Measurements from ENCODE around the gene ANGPTL2.
"Not testable (repeated sequence)": the region's sequence is repeated elsewhere in the genome, so short reads cannot be mapped to it uniquely, and the experiment has no call there.

Gene ANGPTL2, protein sequence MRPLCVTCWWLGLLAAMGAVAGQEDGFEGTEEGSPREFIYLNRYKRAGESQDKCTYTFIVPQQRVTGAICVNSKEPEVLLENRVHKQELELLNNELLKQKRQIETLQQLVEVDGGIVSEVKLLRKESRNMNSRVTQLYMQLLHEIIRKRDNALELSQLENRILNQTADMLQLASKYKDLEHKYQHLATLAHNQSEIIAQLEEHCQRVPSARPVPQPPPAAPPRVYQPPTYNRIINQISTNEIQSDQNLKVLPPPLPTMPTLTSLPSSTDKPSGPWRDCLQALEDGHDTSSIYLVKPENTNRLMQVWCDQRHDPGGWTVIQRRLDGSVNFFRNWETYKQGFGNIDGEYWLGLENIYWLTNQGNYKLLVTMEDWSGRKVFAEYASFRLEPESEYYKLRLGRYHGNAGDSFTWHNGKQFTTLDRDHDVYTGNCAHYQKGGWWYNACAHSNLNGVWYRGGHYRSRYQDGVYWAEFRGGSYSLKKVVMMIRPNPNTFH

DNA sequence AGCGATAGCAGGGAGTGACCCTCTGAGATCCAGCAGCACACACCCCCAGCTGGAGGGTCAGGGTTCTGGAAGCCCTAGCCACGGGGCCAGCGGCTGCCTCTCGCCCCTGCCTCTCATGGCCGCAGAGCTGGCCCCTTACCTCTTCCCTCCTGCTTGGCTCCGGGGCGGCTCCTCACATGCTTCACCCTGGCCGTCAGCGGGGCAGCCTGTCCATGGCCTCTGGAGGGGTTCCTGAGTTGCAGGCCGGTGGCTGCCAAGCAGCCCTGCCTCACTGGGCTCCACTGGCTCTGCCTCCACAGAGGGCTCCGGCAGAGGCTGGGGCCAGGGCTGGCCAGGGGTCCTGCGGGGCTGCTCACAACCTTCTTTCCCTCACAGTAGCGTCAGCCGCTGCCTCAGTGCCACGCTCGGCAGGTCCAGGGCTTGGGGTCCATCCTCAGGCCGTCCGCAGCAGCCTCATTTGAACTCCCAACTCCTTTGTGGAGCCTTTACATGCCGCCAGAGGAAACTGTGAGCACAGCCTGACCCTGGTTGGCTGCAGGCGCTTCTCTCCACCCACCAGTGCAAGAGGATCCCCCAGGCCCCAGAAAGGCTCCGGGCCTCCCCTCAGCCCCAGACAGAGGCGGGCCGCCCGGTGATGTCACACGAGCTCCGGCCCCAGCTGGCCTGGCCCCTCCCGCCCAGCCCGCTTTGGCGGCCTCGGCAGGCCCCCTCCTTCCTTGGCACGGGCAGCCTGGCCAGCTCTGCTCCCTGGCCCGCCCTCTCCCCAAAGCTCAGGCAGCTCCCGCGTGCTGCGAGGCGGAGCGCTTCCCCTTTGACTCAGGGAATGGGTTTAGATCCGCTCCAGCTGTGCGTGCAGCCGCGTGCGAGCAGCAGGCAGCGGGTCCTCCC, at the start of gene ANGPTL2:
ANGPTL2 (minus strand) TSS at position 460 of the 888 bp plus-strand sequence. CDS start 13,904 bp downstream, outside the sequence.
- DNase-seq = peak; percentile 82

DNA sequence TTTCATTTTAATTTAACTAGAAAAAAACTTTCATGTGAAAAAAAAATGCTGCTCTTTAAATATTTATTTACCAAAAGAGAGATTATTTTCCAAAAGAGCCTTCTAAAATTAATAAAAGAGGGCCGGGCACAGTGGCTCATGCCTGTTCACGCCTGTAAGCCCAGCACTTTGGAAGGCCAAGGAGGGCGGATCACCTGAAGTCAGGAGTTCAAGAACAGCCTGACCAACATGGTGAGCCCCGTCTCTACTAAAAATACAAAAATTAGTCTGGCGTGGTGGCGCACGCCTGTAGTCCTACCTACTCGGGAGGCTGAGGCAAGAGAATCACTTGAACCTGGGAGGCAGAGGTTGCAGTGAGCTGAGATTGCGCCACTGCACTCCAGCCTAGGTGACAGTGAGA, 48.9 kb upstream of the ANGPTL2 start:
- DNase-seq = not testable (repeated sequence)

DNA sequence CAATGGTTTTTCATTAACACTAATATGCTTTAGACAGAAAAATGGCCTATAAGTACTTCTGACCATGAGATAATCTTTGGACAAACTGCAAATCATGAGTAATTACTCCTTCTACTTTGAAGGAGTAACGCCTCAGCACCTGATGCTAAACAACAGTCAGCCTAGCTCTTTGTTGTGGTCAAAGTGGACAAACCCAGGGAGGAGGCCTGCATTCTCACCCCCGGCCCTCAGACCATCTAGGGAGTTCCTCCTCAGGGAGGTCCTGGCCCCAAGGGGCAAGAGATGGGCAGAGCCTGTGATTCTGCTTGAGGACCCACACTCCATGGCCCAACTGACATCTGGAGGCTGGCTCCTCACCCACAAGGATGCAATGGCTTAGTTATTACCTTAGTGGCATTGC, 48.2 kb upstream of the ANGPTL2 start:
- no peak for DNase-seq

DNA sequence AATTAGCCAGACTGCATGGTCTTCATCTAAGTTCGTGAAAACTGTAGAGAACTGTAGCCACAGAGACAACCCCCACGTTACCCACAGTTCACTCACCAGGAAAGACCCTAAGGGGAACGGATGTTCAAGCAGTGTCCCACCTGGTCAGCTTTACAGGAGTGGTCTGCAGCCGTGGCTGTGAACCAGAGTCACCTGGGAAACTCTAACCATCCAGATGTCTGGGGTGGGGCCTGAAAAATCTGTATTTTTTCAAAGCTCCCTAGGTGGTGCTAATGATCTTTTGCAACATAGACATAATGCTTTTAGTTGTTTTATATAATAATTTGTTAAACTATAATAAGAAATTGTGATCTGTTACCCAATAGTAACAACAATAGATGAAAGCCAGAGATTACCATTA, 47.7 kb upstream of the ANGPTL2 start:
- DNase-seq = no peak

DNA sequence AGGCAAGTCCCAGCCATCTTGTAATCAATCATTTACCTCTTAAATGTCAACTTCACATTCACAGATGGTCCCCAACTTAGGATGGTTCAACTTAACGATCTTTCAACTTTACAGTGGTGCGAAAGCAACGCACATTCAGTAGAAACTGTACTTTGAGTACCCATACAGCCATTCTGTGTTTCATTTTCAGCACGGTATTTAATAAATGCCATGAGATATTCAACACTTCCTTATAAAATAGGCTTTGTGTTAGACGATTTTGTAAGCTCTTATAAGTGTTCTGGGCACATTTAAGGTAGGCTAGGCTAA, 47.1 kb upstream of the ANGPTL2 start:
- no peak for DNase-seq

DNA sequence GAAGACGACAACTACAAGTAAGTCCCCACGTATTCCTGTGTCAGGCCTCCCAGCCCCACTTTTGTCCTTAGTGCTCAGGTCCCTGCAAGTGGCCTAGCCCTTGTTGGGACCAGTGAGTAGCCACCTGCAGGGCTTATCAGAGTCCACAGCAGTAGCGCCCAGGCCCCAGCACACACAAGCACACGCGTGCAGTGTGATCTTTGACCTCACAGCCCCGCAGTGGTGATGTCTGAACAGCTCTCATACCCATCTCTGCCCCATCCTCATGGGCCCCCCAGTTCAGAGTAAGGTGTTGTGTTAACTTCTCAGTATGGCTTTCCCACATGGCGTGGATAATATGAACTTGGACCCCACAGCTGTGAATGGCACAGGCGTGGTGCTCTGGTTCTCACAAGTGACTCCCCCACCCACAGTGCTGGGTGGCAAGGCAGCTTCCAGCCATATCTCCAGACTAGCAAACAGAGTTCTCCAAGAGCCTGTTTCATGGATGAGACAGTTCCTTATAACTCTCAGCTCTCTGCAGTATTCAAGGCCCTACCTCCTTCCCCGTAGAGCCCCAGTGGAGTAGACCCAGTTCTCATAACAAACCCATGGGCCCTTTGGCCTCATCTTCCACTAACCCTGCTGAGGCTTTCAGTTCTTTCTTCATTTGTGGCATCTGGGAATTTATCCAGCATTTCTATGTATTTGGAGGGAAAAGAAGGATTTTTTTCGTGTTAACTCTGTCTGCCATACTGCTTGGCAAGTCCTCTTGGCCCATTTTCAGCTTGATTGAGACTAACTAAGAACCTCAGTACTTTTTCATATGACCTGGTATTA, 46.5 kb upstream of the ANGPTL2 start:
- DNase-seq = no peak

DNA sequence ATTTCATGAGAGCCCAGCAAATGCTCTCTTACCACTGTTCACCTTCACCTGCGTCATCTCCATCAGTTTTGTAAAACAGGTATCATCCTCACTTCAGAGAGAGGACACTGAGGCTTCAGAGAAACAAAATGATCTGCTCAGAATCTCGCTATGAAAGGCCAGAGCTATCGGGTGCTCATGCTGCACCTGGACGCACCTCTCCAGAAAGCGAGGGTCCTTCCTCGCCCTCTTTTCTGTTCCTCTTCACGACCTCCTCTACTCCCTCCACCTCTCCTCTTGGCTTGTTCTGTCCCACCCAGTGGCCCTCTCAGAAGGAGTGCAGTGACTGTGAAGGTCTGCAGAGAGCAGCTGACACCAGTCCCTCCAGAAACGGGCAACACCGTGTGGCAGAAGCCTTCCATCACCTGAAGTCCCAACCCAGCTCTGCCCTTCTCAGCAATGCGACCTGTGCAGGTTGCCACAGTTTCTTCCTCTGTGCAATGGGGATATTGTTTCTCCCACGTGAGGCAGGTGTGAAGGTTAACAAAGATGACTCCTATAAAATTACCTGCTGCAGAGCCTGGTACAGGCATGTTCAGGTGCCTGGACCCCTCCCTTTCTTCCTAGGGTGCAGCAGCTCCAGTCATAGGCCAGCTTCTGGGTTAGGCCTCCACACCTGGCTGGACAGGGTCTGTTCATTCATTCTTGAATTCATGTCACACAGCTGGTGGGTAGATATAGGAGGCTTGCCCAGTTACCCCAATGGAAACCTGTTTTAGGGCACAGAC, 45.3 kb upstream of the ANGPTL2 start:
- DNase-seq = no peak

DNA sequence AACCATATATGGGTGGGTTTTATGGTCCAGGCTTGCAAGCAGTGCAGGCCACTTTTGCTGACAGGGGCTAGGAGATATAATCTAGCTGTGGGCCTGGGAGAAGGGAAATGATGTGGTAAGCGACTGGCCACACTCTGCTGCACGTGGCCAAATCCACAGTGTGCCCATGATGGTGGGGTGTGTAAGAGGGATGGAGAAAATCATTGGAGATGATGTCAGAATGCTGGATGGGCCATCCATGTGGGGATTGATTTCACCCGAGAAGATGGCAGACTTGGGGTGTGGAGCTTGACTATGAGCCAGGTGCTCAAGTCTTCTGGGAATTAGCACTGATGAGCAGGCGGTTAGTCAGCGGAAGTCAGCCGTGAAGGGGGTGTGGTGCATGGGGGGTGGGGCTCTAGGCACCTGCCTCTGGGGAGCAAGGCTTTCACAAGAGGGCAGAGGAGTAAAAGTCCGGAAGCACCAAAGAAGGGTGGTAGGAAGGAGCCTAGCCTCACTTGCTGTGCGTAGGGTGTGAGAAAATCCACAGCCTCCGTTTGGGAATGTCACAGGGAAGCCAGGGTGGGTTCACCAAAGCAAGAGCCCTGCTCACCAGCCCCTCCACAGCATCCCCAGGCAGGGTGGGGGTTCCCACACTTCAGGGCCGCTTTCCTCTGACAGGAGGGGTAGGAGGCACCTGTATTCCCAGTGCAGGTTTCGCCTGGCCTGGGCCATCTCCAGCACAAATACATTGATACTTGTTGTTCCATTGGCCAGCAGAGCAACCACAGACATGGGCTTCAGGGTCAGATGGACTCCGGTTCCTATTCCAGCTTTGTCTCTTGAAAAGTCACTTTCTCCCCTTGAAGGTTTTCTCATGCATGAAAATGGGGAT, 44.5 kb upstream of the ANGPTL2 start:
- peak; percentile 74 for DNase-seq

DNA sequence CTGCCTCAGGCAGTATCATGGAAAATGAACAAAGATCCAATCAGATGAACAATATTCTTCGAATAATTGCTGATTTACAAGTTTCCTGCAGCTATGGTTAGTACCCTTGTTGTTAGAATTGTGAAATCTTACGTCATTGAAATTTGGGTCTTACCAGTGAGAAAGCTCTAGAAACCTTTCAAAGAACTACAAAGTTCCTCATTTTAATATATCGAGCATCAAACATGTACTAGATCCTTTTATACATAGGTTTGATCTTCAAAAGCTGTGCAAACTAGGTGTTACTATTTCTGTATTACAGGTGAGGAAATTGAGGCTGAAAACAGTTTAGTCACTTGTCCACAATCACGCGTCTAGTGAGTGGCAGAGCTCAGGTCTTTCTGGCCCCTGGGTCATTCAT, 43.7 kb upstream of the ANGPTL2 start:
- DNase-seq = no peak

DNA sequence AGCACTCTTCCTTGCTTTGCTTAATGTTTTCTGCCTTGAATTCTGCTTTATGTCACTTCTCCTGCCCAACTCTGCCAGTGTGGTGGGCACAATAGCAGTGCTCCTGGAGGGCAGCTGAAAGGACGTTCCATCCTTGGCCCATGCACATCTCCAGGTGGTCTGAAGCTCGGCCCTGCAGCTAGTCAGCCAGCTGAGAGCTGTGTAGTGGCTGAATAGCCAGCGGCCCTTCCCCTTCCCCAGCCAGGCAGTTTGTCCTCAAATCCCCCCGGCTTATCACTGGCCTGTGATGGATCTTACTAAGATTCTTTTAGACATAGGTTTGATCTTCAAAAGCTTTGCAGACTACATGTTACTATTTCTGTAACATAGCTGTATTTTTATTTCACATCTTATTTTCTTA, 42.7 kb upstream of the ANGPTL2 start:
- DNase-seq = no peak

DNA sequence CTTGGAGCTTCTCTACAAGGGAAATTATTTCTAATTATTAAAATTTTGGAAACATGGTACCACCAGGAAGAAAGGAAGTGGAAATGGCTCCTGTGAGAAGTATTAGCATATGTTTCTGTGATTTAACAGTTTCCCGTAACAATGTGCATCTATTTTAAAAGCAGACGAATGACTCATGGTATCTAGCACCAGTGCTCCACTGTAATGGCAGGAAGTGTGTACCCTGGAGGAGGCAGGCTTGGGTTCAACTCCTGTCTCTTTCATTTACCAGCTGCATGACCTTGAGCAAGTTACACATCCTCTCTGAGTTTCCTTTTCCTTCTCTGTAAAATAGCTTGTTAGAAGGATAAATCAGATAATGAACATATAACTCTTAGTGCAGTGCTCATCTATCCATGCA, 41.0 kb upstream of the ANGPTL2 start:
- no peak for DNase-seq

DNA sequence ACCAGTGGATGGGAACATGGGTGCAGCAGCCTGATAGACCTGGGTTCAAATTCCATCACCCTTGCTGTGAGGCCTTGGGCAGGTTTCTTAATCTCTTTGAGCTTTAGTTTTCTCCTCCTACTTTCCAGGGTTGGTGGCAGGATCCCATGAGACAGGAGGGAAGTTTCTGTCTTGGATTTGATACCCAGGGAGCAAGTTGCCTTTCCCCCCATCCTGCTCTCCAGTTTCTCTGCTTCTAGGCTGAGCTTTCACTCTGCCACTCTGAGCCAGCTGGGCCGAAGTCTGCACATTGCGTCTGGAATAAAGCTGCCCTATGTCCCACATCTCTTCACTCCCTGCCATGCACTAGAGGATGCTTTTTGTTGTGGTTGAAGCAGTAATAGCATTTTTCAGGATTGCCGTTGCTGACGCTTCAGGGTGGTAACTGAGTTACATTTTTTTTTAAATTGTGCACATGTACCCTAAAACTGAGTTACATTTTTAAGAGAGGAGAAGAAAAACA, 40.5 kb upstream of the ANGPTL2 start:
- no peak for DNase-seq

DNA sequence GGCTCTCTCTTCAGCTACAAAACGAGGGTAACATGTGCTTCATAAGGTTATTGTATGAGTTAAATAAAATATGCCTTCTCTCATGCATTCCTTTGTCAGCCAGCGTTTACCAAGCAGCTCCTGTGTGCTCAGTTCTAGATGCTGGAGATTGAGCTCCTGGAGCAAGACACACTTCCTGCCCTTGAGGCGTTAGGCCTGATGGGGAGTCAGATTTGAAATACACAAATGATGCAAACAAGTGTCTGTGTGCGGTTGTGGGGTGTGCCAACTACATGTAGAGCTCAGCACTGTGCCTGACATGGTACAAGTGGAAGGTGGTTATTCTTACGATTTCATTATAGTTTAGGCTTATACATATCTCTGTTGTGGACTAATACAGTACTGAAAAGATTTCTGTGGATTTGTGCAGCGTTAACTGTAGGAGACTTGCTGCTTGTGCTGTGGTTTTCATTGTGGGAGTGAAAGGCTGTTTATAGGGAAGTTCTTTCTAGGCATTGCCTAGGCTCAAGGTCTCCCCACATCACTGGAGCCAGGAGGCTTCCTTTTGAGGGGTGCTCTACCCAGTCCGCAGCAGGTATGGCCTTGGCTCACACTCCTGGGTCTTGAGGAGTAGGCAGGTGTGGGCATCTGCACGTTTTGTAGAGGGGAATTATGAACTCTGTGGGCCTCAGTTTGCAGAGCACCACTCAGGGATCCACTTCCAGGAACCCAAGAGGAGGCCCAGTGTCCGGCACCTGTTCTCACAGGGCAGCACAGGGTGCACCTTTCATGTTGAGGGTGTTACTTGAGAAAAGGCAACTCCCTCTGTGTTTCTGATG, 39.8 kb upstream of the ANGPTL2 start:
- DNase-seq = no peak

DNA sequence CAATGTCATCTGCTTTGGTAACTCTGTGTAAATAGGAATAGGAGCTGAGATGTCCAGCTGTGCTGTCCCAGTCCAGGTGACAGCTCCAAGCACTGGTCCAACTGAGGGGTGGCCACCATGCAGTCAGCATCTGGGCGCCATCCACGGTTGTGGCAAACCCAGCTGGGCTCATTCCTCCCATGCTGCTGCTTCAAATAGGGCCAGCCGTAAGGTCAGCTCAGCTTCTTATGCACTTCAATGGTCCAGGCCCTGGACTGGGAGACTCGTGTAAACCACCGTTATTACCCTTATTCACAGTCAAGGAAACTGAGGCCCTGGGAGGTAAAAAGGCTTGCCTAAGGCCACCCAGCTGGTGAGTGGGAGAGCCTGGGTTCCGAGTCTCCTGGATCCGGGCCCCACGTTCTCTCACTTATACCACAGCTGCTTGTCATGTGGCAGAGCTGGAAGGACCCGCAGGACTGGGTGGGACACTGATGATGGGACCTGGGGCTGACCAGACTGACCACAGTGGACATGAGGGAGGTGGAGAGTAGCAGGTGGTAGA, 38.7 kb upstream of the ANGPTL2 start:
- DNase-seq = no peak

DNA sequence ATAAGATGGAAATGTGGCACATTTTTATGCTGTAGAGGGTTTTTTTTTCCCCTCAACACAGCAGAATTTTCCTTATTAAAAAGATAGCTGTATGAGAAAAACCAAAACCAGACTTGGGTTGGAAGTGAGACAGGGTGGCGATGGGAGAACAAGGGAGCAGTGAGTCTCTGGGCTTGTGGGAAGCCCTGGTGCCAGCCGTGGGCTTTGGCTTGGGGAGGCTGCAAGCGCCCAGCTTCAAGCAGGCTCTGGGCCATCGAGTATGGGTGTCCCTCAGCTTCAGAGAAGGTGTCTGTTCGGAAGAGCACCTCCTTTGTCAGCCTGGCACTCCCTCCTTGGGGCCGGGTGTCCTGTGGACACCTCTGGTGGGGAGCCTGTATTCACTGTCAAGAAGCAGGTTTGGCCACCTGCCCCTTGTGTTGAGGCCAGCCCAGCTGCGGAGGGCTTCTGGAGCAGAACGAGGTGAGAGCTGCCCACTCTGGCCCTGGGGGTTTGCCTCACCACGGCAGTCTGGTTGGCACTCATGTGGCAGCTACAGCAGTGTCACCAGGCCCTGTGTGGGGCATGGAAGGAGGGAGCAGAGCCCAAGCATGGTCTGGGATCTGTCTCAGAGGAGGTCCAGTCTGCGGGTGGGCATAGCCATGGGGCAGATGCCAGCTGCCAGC, 37.6 kb upstream of the ANGPTL2 start:
- DNase-seq = no peak

DNA sequence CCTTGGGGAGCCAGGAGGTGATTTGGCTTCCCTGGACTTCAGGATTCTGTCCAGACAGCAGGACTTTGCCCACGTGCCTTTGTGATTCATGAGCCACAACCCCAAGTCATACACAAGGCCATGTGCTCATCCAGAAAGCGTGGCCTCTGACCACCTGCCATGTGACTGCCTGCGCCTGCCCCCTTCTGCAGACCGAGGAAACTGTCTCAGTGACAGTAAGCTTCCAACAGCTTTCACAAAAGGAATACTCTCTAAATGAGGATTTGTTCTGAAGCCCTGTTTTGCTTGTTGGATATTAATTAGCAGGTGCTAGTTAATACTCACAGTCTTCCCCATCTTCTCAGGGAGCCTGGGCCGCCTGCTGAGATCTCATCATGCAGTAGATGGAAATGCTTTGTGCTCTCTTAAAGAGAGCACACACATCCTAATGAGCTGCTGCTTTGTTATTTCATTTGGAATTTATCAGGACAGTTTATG, 36.9 kb upstream of the ANGPTL2 start:
- DNase-seq = no peak

DNA sequence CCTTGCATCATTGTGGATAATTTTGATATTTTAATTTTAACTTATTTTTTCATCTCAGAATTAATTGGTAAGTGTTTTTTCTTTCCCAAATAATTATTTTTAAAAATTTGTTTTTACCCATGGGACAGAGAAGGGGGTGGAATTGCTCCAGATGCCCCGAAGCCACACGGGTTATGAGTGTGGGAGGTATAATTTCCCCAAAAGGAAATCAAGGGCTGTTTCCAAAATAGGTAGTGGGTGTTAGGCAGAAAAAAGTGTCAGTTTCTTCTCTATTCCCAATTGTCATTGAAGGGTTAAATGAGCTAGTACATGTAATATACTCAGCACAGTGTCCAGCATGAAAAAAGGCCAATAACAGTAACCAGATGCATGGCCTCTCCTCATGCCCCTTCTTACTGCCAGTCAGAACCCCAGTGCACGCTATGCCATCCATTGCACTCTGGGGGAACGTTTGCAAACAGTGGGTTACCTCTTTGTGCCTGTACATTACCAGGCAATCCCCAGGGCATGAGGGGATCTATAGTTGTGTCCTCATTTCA, 36.4 kb upstream of the ANGPTL2 start:
- DNase-seq = no peak

DNA sequence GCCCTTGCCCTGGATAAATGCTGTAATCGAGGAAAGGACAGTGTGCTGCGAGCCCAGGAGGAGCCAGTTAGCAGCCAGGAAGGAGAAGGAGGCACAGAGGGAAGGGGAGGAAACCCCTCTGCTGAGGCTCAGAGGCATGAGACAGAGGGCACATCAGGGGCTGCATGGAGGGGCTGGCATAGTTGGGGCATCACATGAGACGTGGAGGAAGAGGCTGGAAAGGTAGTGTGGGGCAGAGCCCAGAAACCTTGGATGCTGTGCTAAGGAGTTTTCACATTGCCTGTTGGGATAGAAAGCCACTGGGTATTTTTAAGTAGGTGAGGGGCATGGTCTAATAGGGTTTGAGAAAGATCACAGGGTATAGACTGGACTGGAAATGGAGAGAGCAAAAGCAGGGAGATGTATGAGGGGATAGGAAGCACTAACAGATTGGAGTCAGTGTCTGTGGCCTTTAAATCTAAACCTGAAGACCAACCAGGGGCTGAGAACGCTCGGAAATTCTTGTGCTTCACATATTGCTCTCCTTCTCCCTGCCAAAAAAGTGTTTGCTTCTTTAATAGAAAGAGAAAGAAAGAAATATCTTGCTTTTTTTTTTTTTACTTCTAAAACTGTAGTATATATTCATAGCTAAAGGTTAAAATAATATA, 33.0 kb upstream of the ANGPTL2 start:
- no peak for DNase-seq
